ENCODE data around the gene LGALS1. TPM values are rescaled to one million over a fixed set of nuclear protein-coding genes. Genes with fewer than 3 reads are reported as not detected.

Gene LGALS1
- total RNA-seq, 1 experiment from 2014 or later: 61.4 TPM

GRCh38 chr22:37663521-37664140 lies 11.8 kb upstream of the LGALS1 start:
- no peak overlapping the region for H3K27ac Mint-ChIP-seq (ENCODE audit: unreplicated experiment)
- peaks cover 37% of the 10 kb centered on the region for H3K36me3 Mint-ChIP-seq (ENCODE audit: insufficient read depth, unreplicated experiment)
- no peak overlapping the region for H3K4me3 Mint-ChIP-seq (ENCODE audit: low read depth, unreplicated experiment)
- CTCF ChIA-PET: no interaction called here
- BruUV-seq (replicated peaks): no TSS peak
- H3K9me3 Mint-ChIP-seq (ENCODE audit: low read depth, unreplicated experiment): no peaks in the 10 kb centered on the region
- peaks cover 31% of the 10 kb centered on the region for H3K4me1 Mint-ChIP-seq (ENCODE audit: low read depth, unreplicated experiment)
- H3K27me3 Mint-ChIP-seq (ENCODE audit: unreplicated experiment): no peaks in the 10 kb centered on the region
- no peak for DNase-seq
- no peak for TF ChIP-seq CTCF (IDR thresholded peaks at IDR 0.05; ENCODE audit: unreplicated experiment)
- intact Hi-C loops (cut with micrococcal nuclease; ENCODE audit: unreplicated experiment): no loop called here

- intact Hi-C loops (cut with micrococcal nuclease; ENCODE audit: unreplicated experiment): no loop called here
- BruUV-seq (replicated peaks): no TSS peak
- Mint-ChIP-seq H3K9me3 (ENCODE audit: low read depth, unreplicated experiment) (no peaks in the 10 kb centered on the region), H3K27me3 (ENCODE audit: unreplicated experiment) (no peaks in the 10 kb centered on the region), H3K4me1 (ENCODE audit: low read depth, unreplicated experiment) (peaks cover 28% of the 10 kb centered on the region), H3K27ac (ENCODE audit: unreplicated experiment) (no peak overlapping the region), H3K4me3 (ENCODE audit: low read depth, unreplicated experiment) (no peak overlapping the region), H3K36me3 (ENCODE audit: insufficient read depth, unreplicated experiment) (peaks cover 32% of the 10 kb centered on the region)
- TF ChIP-seq CTCF (IDR thresholded peaks at IDR 0.05; ENCODE audit: unreplicated experiment): no peak
- CTCF ChIA-PET: no interaction called here
- DNase-seq: no peak
Observed at GRCh38 chr22:37664249-37665101, 11.0 kb upstream of the LGALS1 start.

- no peaks in the 10 kb centered on the region for H3K9me3 Mint-ChIP-seq (ENCODE audit: low read depth, unreplicated experiment)
- no TSS peak for BruUV-seq (replicated peaks)
- no peak overlapping the region for H3K4me3 Mint-ChIP-seq (ENCODE audit: low read depth, unreplicated experiment)
- no peak for TF ChIP-seq CTCF (IDR thresholded peaks at IDR 0.05; ENCODE audit: unreplicated experiment)
- H3K27me3 Mint-ChIP-seq (ENCODE audit: unreplicated experiment): no peaks in the 10 kb centered on the region
- H3K4me1 Mint-ChIP-seq (ENCODE audit: low read depth, unreplicated experiment): peaks cover 18% of the 10 kb centered on the region
- CTCF ChIA-PET: no interaction called here
- H3K36me3 Mint-ChIP-seq (ENCODE audit: insufficient read depth, unreplicated experiment): peaks cover 27% of the 10 kb centered on the region
- no peak overlapping the region for H3K27ac Mint-ChIP-seq (ENCODE audit: unreplicated experiment)
- no peak for DNase-seq
- intact Hi-C loops (cut with micrococcal nuclease; ENCODE audit: unreplicated experiment): no loop called here
Observed at GRCh38 chr22:37665487-37665886, 9.9 kb upstream of the LGALS1 start.

- H3K9me3 Mint-ChIP-seq (ENCODE audit: low read depth, unreplicated experiment): no peaks in the 10 kb centered on the region
- H3K4me1 Mint-ChIP-seq (ENCODE audit: low read depth, unreplicated experiment): no peaks in the 10 kb centered on the region
- intact Hi-C loops (cut with micrococcal nuclease; ENCODE audit: unreplicated experiment): no loop called here
- no TSS peak for BruUV-seq (replicated peaks)
- CTCF ChIA-PET: no interaction called here
- TF ChIP-seq CTCF (IDR thresholded peaks at IDR 0.05; ENCODE audit: unreplicated experiment): no peak
- H3K36me3 Mint-ChIP-seq (ENCODE audit: insufficient read depth, unreplicated experiment): peaks cover 22% of the 10 kb centered on the region
- DNase-seq: no peak
- H3K27me3 Mint-ChIP-seq (ENCODE audit: unreplicated experiment): no peaks in the 10 kb centered on the region
- no peak overlapping the region for H3K27ac Mint-ChIP-seq (ENCODE audit: unreplicated experiment)
- H3K4me3 Mint-ChIP-seq (ENCODE audit: low read depth, unreplicated experiment): no peak overlapping the region
Observed at GRCh38 chr22:37669586-37669985, 5.8 kb upstream of the LGALS1 start.
